Heart right ventricle (tissue), 16 donors: ENCODE results near the gene FIBCD1. TPM values are rescaled to one million over a fixed set of nuclear protein-coding genes. Genes with fewer than 3 reads are reported as not detected.

Source experiments
- ATAC-seq, 8 donors: fragments of 200-7000 bp; cut with Tn5 transposase; one replicate each; pipeline ENCODE4 v1.9.1; 2020; ENCODE audit warnings: mild to moderate bottlenecking in 8 of 8, moderate library complexity in 8 of 8, moderate number of reproducible peaks in 1 of 8
- DNase-seq, 2 donors: peaks; one replicate each; pipeline ENCODE4 v3.0.0-alpha.2; 2020
- H3K27ac ChIP-seq, 10 donors: fragments of 200-600 bp; sonication (generic) in 2 of 10; one replicate each; pipeline versions ENCODE4 v1.5.0 to v1.8.0; 2020 to 2022; ENCODE audit warnings: mild to moderate bottlenecking in 3 of 10
- H3K27me3 ChIP-seq, 7 donors: fragments of 200-600 bp; one replicate each; pipeline ENCODE4 v1.8.0; 2021 to 2022; ENCODE audit warnings: mild to moderate bottlenecking in 2 of 7
- H3K36me3 ChIP-seq, 9 donors: fragments of 200-600 bp; sonication (generic) in 1 of 9; one replicate each; pipeline versions ENCODE4 v1.5.0 to v1.8.0; 2020 to 2022; ENCODE audit warnings: mild to moderate bottlenecking in 2 of 9
- H3K4me1 ChIP-seq, 9 donors: fragments of 200-600 bp; sonication (generic) in 1 of 9; one replicate each; pipeline versions ENCODE4 v1.5.0 to v1.8.0; 2020 to 2022; ENCODE audit warnings: mild to moderate bottlenecking in 4 of 9
- H3K4me3 ChIP-seq, 10 donors: fragments of 200-600 bp; sonication (generic) in 2 of 10; one replicate each; pipeline versions ENCODE4 v1.5.0 to v1.8.0; 2020 to 2022; ENCODE audit warnings: mild to moderate bottlenecking in 7 of 10, moderate library complexity in 2 of 10
- H3K9me3 ChIP-seq, 11 donors: fragments of 200-600 bp in 10 of 11; sonication (generic) in 2 of 11; one replicate each; pipeline versions ENCODE4 v1.5.0 to v1.8.0; 2013 to 2022; ENCODE audit warnings: mild to moderate bottlenecking in 2 of 11, control low read depth in 1 of 11, moderate library complexity in 1 of 11
- CTCF ChIP-seq, 9 donors: fragments of 200-600 bp; sonication (generic) in 2 of 9; IDR thresholded peaks; one replicate each; pipeline versions ENCODE4 v1.5.0 to v1.8.0; 2021 to 2022; ENCODE audit warnings: antibody characterized with exemption in 9 of 9, mild to moderate bottlenecking in 5 of 9, moderate library complexity in 1 of 9
- WGBS, 2 donors: extraction: QIAGEN DNeasy Blood & Tissue Kit; methylation state at CpG; one replicate each; pipeline ENCODE4 v1.1.7; 2013; ENCODE audit warnings: inconsistent platforms in 1 of 2; 5-methylcytosine and 5-hydroxymethylcytosine counted together
- intact Hi-C, 10 donors: fragments of 100-400 bp; cut with DNase I; formaldehyde crosslinking; loops; one replicate each; pipeline versions ENCODE4 v1.11.1 to v1.14.2; 2022
- polyA plus RNA-seq, 2 donors: library from polyadenylated mRNA; stranded (reverse); fragments of 200-250 nt; gene quantifications; one replicate each; pipeline ENCODE4 v1.2.3, GENCODE V29; 2013
- total RNA-seq, 10 donors: library from RNA; stranded (reverse); fragmentation: NEBNext Ultra II Directional in 3 of 10; extraction: Animal tissue kit (Norgen Biotek cat#: 25700) in 3 of 10; gene quantifications; one replicate each; pipeline versions ENCODE4 v1.2.1 to v1.2.4, GENCODE V29; 2021 to 2023
- donor health status: Arrhythmogenic right ventricular cardiomyopathy.
- donor health status: ischemic (EF 13 %, LVEDD 7.1; RV severe dilation, severe dysfunction).
- donor health status: healthy with polysubstance abuse.
- donor health status: DM: no; HTN: yes; CAD: no.
- donor health status: DM: no; HTN: no; CAD: no.
- donor health status: ischemic (EF 25% LVEDD 6.9; RV normal size, moderate dysfunction).
- donor health status: ischemic (EF 25% LVEDD 5.7; RV mildly dilated, moderate dysfunction).
- donor health status: healthy.
- donor health status: DM: yes; HTN: yes; CAD: no.
- donor health status: Ischemic cardiomyopathy.
- donor health status: ischemic (EF 35%, LVEDD 5.7; RV mildly dilated, moderate dysfunction).
- donor health status: nonischemic (EF 11% LVEDD 7.7; RV severe dilation, severe dysfunction).
- donor health status: DM: yes; HTN: yes; CAD: no.
- donor health status: PGD.
- donor health status: ischemic (EF 29% LVEDD 5.4; RV normal size, mild dysfunction).
- donor health status: nonischemic (EF 23%, LVEDD 6.1; RV moderate dilation, normal function).

FIBCD1 gene
- total and polyA plus RNA-seq, 12 donors: 0.16 to 5.8 (median 1.2) TPM

- peaks cover 0 to 20% (median 0%) of the 10 kb centered on the region in 7 donors for H3K27me3 ChIP-seq
- intact Hi-C loops: loop anchor here in 1 of 10 donors (5.0 kb wide), 1 partner anchor 1700 kb away; no protein-coding TSS in a partner anchor
- H3K27ac ChIP-seq: no peak overlapping the region
- DNase-seq: no peak
- H3K9me3 ChIP-seq: peaks cover 0 to 3% (median 0%) of the 10 kb centered on the region in 11 donors
- H3K4me1 ChIP-seq: no peaks in the 10 kb centered on the region
- H3K36me3 ChIP-seq: no peaks in the 10 kb centered on the region
- no peak for ATAC-seq
- TF ChIP-seq CTCF (IDR thresholded peaks at IDR 0.05): no peak
- 76 to 84% methylated on average over 7 of the region's 7 CpGs for WGBS, 2 donors
- H3K4me3 ChIP-seq: no peak overlapping the region
These were observed 48.0 kb upstream of the FIBCD1 start for GRCh38 chr9:130987054-130987453.

GRCh38 chr9:130986356-130986965, 47.4 kb upstream of the FIBCD1 start:
- intact Hi-C loops: loop anchor here in 1 of 10 donors (5.0 kb wide), 1 partner anchor 1701 kb away; no protein-coding TSS in a partner anchor
- Histone ChIP-seq H3K27me3 (peaks cover 0 to 20% (median 0%) of the 10 kb centered on the region in 7 donors), H3K9me3 (peaks cover 0 to 3% (median 0%) of the 10 kb centered on the region in 11 donors), H3K4me3 (no peak overlapping the region), H3K36me3 (no peaks in the 10 kb centered on the region), H3K27ac (no peak overlapping the region), H3K4me1 (no peaks in the 10 kb centered on the region)
- DNase-seq (no peak), ATAC-seq (no peak)
- TF ChIP-seq CTCF (IDR thresholded peaks at IDR 0.05): no peak
- WGBS, 2 donors: 65 to 70% methylated on average over 24 of the region's 24 CpGs

- Histone ChIP-seq H3K9me3 (peaks cover 0 to 3% (median 0%) of the 10 kb centered on the region in 11 donors), H3K4me1 (no peaks in the 10 kb centered on the region), H3K27me3 (peaks cover 0 to 20% (median 0%) of the 10 kb centered on the region in 7 donors), H3K36me3 (no peaks in the 10 kb centered on the region), H3K27ac (no peak overlapping the region), H3K4me3 (no peak overlapping the region)
- no peak for DNase-seq
- no peak for TF ChIP-seq CTCF (IDR thresholded peaks at IDR 0.05)
- intact Hi-C loops: loop anchor here in 1 of 10 donors (5.0 kb wide), 1 partner anchor 1702 kb away; no protein-coding TSS in a partner anchor
- 72 to 80% methylated on average over 5 of the region's 5 CpGs for WGBS, 2 donors
- ATAC-seq: no peak
These were observed 46.6 kb upstream of the FIBCD1 start for GRCh38 chr9:130985606-130986162.

- H3K27me3 ChIP-seq: peaks cover 0 to 21% (median 0%) of the 10 kb centered on the region in 7 donors
- DNase-seq: no peak
- no peak for TF ChIP-seq CTCF (IDR thresholded peaks at IDR 0.05)
- ATAC-seq: no peak
- intact Hi-C loops: loop anchor here in 1 of 10 donors (5.0 kb wide), 1 partner anchor 1702 kb away; no protein-coding TSS in a partner anchor
- no peak overlapping the region for H3K27ac ChIP-seq
- H3K4me1 ChIP-seq: no peaks in the 10 kb centered on the region
- no peak overlapping the region for H3K4me3 ChIP-seq
- 84 to 93% methylated on average over 6 of the region's 6 CpGs for WGBS, 2 donors
- no peaks in the 10 kb centered on the region for H3K36me3 ChIP-seq
- peaks cover 0 to 3% (median 0%) of the 10 kb centered on the region in 11 donors for H3K9me3 ChIP-seq
These were observed 46.0 kb upstream of the FIBCD1 start for GRCh38 chr9:130985029-130985428.
